CD4-positive, CD25-positive, alpha-beta regulatory T cell (primary cell): ENCODE measurements around the gene NFKBIL1. TPM values are rescaled to one million over a fixed set of nuclear protein-coding genes. Genes with fewer than 3 reads are reported as not detected.

Experiments used
- ATAC-seq, 2 donors: fragments of 150-1000 bp; cut with Tn5 transposase; one replicate each; pipeline ENCODE4 v1.10.0; 2021; ENCODE audit warnings: low read depth in 2 of 2, moderate number of reproducible peaks in 2 of 2, moderate library complexity in 1 of 2
- DNase-seq, 3 donors: peaks; one replicate each; pipeline versions ENCODE4 v3.0.0 to v3.0.0-alpha.2; 2012 to 2022; ENCODE audit warnings: mixed read lengths in 1 of 3
- H3K27ac ChIP-seq: one replicate; pipeline ENCODE4 v1.7.0; 2013; ENCODE audit warnings: mild to moderate bottlenecking, low read length; ENCODE audit not compliant: insufficient read depth, poor library complexity, severe bottlenecking
- H3K27me3 ChIP-seq: one replicate; pipeline ENCODE4 v1.7.0; 2013; ENCODE audit warnings: low read length; ENCODE audit not compliant: control insufficient read depth, insufficient read depth
- H3K36me3 ChIP-seq: one replicate; pipeline ENCODE4 v1.7.0; 2013; ENCODE audit warnings: mild to moderate bottlenecking, low read length, moderate library complexity; ENCODE audit not compliant: control insufficient read depth, insufficient read depth
- H3K4me1 ChIP-seq: 2 replicates; pipeline ENCODE4 v1.7.0; 2013; ENCODE audit warnings: mild to moderate bottlenecking, low read length; ENCODE audit not compliant: insufficient read depth, control insufficient read depth, poor library complexity, severe bottlenecking
- H3K4me3 ChIP-seq: one replicate; pipeline ENCODE4 v1.7.0; 2013; ENCODE audit warnings: low read depth, mild to moderate bottlenecking, low read length, moderate library complexity
- H3K9me3 ChIP-seq, 2 experiments: 1 replicate in 1 of 2; 2 replicates in 1 of 2; pipeline ENCODE4 v1.7.0; 2013; ENCODE audit warnings: low read length in 2 of 2, mild to moderate bottlenecking in 1 of 2, moderate library complexity in 1 of 2; ENCODE audit not compliant: control insufficient read depth in 2 of 2
- H3K27ac Mint-ChIP-seq, 3 donors: one replicate each; pipeline ENCODE4 v1.8.0; 2020 to 2022; ENCODE audit warnings: mild to moderate bottlenecking in 3 of 3, mixed read lengths in 3 of 3, moderate library complexity in 2 of 3
- H3K27me3 Mint-ChIP-seq: one replicate; pipeline ENCODE4 v1.8.0; 2022; ENCODE audit warnings: mild to moderate bottlenecking, mixed read lengths
- H3K36me3 Mint-ChIP-seq: one replicate; pipeline ENCODE4 v1.8.0; 2020; ENCODE audit warnings: mixed read lengths
- H3K4me1 Mint-ChIP-seq, 4 donors: one replicate each; pipeline ENCODE4 v1.8.0; 2020 to 2022; ENCODE audit warnings: mixed read lengths in 4 of 4, mild to moderate bottlenecking in 1 of 4
- H3K4me3 Mint-ChIP-seq, 4 donors: one replicate each; pipeline ENCODE4 v1.8.0; 2020 to 2022; ENCODE audit warnings: mild to moderate bottlenecking in 4 of 4, mixed read lengths in 4 of 4, moderate library complexity in 3 of 4
- H3K9me3 Mint-ChIP-seq, 7 donors: one replicate each; pipeline ENCODE4 v1.8.0; 2020 to 2022; ENCODE audit warnings: mixed read lengths in 7 of 7, mild to moderate bottlenecking in 3 of 7, moderate library complexity in 2 of 7
- polyA plus RNA-seq, 4 donors: library from polyadenylated mRNA; unstranded; fragments of 300-500 nt; fragmentation: Illumina TruSeq; gene quantifications; one replicate each; pipeline ENCODE4 v1.2.3, GENCODE V29; 2021
- total RNA-seq: library from RNA; stranded (reverse); gene quantifications from one replicate; pipeline ENCODE4 v1.2.3, GENCODE V29; 2022

Gene NFKBIL1
- total and polyA plus RNA-seq, 5 donors from 2014 or later: 4.6 to 9.4 (median 6.4) TPM

DNA sequence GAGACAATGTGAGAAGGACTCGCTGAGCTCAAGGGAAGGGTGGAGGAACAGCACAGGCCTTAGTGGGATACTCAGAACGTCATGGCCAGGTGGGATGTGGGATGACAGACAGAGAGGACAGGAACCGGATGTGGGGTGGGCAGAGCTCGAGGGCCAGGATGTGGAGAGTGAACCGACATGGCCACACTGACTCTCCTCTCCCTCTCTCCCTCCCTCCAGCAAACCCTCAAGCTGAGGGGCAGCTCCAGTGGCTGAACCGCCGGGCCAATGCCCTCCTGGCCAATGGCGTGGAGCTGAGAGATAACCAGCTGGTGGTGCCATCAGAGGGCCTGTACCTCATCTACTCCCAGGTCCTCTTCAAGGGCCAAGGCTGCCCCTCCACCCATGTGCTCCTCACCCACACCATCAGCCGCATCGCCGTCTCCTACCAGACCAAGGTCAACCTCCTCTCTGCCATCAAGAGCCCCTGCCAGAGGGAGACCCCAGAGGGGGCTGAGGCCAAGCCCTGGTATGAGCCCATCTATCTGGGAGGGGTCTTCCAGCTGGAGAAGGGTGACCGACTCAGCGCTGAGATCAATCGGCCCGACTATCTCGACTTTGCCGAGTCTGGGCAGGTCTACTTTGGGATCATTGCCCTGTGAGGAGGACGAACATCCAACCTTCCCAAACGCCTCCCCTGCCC, 29.6 kb downstream of the NFKBIL1 start:
- Mint-ChIP-seq H3K4me3 (peak overlapping the region; percentile 99 to 100 (median 100)), H3K4me1 (peaks cover 6 to 85% (median 63%) of the 10 kb centered on the region in 4 donors), H3K27me3 (peaks cover 5% of the 10 kb centered on the region), H3K36me3 (peaks cover 44% of the 10 kb centered on the region), H3K27ac (peak overlapping the region; percentile 98 to 100 (median 100)), H3K9me3 (peaks cover 0 to 2% (median 0%) of the 10 kb centered on the region in 7 donors)
- Histone ChIP-seq H3K4me1 (peaks cover 85% of the 10 kb centered on the region), H3K9me3 (no peaks in the 10 kb centered on the region), H3K27me3 (no peaks in the 10 kb centered on the region), H3K4me3 (peak overlapping the region; percentile 99), H3K36me3 (peaks cover 10% of the 10 kb centered on the region), H3K27ac (peak overlapping the region; percentile 95)
- ATAC-seq (peak in 1 of 2 donors; percentile 9), DNase-seq (peak; percentile 47 to 84 (median 51))

DNA sequence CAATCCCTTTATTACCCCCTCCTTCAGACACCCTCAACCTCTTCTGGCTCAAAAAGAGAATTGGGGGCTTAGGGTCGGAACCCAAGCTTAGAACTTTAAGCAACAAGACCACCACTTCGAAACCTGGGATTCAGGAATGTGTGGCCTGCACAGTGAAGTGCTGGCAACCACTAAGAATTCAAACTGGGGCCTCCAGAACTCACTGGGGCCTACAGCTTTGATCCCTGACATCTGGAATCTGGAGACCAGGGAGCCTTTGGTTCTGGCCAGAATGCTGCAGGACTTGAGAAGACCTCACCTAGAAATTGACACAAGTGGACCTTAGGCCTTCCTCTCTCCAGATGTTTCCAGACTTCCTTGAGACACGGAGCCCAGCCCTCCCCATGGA, 30.2 kb downstream of the NFKBIL1 start:
- peak overlapping the region; percentile 88 to 100 (median 98) for H3K27ac Mint-ChIP-seq
- Histone ChIP-seq H3K36me3 (peaks cover 10% of the 10 kb centered on the region), H3K27ac (peak overlapping the region; percentile 95), H3K4me3 (peak overlapping the region; percentile 99), H3K4me1 (peaks cover 86% of the 10 kb centered on the region), H3K27me3 (no peaks in the 10 kb centered on the region), H3K9me3 (no peaks in the 10 kb centered on the region)
- ATAC-seq (no peak), DNase-seq (no peak)
- peaks cover 2 to 83% (median 63%) of the 10 kb centered on the region in 4 donors for H3K4me1 Mint-ChIP-seq
- peaks cover 44% of the 10 kb centered on the region for H3K36me3 Mint-ChIP-seq
- H3K9me3 Mint-ChIP-seq: peaks cover 0 to 2% (median 0%) of the 10 kb centered on the region in 7 donors
- H3K27me3 Mint-ChIP-seq: peaks cover 1% of the 10 kb centered on the region
- H3K4me3 Mint-ChIP-seq: peak overlapping the region; percentile 99 to 100 (median 100)

GRCh38 chr6:31578184-31579118, 31.0 kb downstream of the NFKBIL1 start:
- Histone ChIP-seq H3K36me3 (peaks cover 10% of the 10 kb centered on the region), H3K27me3 (no peaks in the 10 kb centered on the region), H3K9me3 (no peaks in the 10 kb centered on the region), H3K4me3 (peak overlapping the region; percentile 99), H3K27ac (peak overlapping the region; percentile 95), H3K4me1 (peaks cover 86% of the 10 kb centered on the region)
- DNase-seq (peak in 1 of 3 donors; percentile 54), ATAC-seq (no peak)
- H3K27ac Mint-ChIP-seq: peak overlapping the region; percentile 95 to 99 (median 98)
- H3K36me3 Mint-ChIP-seq: peaks cover 47% of the 10 kb centered on the region
- H3K9me3 Mint-ChIP-seq: peaks cover 0 to 2% (median 0%) of the 10 kb centered on the region in 7 donors
- H3K27me3 Mint-ChIP-seq: no peaks in the 10 kb centered on the region
- peak overlapping the region; percentile 97 to 100 (median 99) for H3K4me3 Mint-ChIP-seq
- H3K4me1 Mint-ChIP-seq: peaks cover 0 to 83% (median 64%) of the 10 kb centered on the region in 4 donors

GRCh38 chr6:31579119-31579505, 31.7 kb downstream of the NFKBIL1 start:
- ATAC-seq (no peak), DNase-seq (peak in 1 of 3 donors; percentile 50)
- peak overlapping the region; percentile 95 to 99 (median 98) for H3K27ac Mint-ChIP-seq
- H3K4me3 Mint-ChIP-seq: peak overlapping the region; percentile 97 to 100 (median 99)
- peaks cover 0 to 2% (median 0%) of the 10 kb centered on the region in 7 donors for H3K9me3 Mint-ChIP-seq
- H3K36me3 ChIP-seq: peaks cover 10% of the 10 kb centered on the region
- no peaks in the 10 kb centered on the region for H3K9me3 ChIP-seq
- peak overlapping the region; percentile 95 for H3K27ac ChIP-seq
- no peaks in the 10 kb centered on the region for H3K27me3 ChIP-seq
- H3K4me1 ChIP-seq: peaks cover 86% of the 10 kb centered on the region
- H3K4me3 ChIP-seq: peak overlapping the region; percentile 99
- H3K4me1 Mint-ChIP-seq: peaks cover 0 to 83% (median 61%) of the 10 kb centered on the region in 4 donors
- peaks cover 47% of the 10 kb centered on the region for H3K36me3 Mint-ChIP-seq
- no peaks in the 10 kb centered on the region for H3K27me3 Mint-ChIP-seq

- no peaks in the 10 kb centered on the region for H3K9me3 ChIP-seq
- peaks cover 86% of the 10 kb centered on the region for H3K4me1 ChIP-seq
- Mint-ChIP-seq H3K27ac (peak overlapping the region; percentile 97 to 99 (median 98)), H3K27me3 (peaks cover 4% of the 10 kb centered on the region), H3K9me3 (peaks cover 0 to 2% (median 0%) of the 10 kb centered on the region in 7 donors), H3K4me1 (peaks cover 0 to 83% (median 57%) of the 10 kb centered on the region in 4 donors), H3K36me3 (peaks cover 47% of the 10 kb centered on the region), H3K4me3 (peak overlapping the region; percentile 97 to 100 (median 99))
- peak overlapping the region; percentile 95 for H3K27ac ChIP-seq
- H3K36me3 ChIP-seq: peaks cover 10% of the 10 kb centered on the region
- peak overlapping the region; percentile 99 for H3K4me3 ChIP-seq
- ATAC-seq (no peak), DNase-seq (peak in 1 of 3 donors; percentile 58)
- no peaks in the 10 kb centered on the region for H3K27me3 ChIP-seq
These were observed 32.4 kb downstream of the NFKBIL1 start for GRCh38 chr6:31579546-31580437.

- Histone ChIP-seq H3K9me3 (no peaks in the 10 kb centered on the region), H3K27ac (peak overlapping the region; percentile 95), H3K4me3 (peak overlapping the region; percentile 99), H3K36me3 (peaks cover 10% of the 10 kb centered on the region), H3K4me1 (peaks cover 86% of the 10 kb centered on the region), H3K27me3 (no peaks in the 10 kb centered on the region)
- H3K36me3 Mint-ChIP-seq: peaks cover 46% of the 10 kb centered on the region
- peaks cover 1 to 83% (median 55%) of the 10 kb centered on the region in 4 donors for H3K4me1 Mint-ChIP-seq
- DNase-seq (no peak), ATAC-seq (no peak)
- H3K27me3 Mint-ChIP-seq: peaks cover 5% of the 10 kb centered on the region
- peak overlapping the region; percentile 97 to 99 (median 98) for H3K27ac Mint-ChIP-seq
- peaks cover 0 to 2% (median 0%) of the 10 kb centered on the region in 7 donors for H3K9me3 Mint-ChIP-seq
- H3K4me3 Mint-ChIP-seq: peak overlapping the region; percentile 97 to 100 (median 99)
These were observed 33.0 kb downstream of the NFKBIL1 start for GRCh38 chr6:31580438-31580740.
